ENCODE results near the gene A2M. TPM values are rescaled to one million over a fixed set of nuclear protein-coding genes. Genes with fewer than 3 reads are reported as not detected.
A peak's percentile ranks its signal among the peaks of the same experiment; 100 is the strongest.

Gene A2M
- total RNA-seq, 1 experiment from 2014 or later, result 1.2 TPM

GRCh38 chr12:9134981-9135628 lies 19.4 kb upstream of the A2M start:
- Histone ChIP-seq H3K23ac (ENCODE audit: insufficient read length, low read depth, low read length) (no peak overlapping the region), H2BK12ac (ENCODE audit: insufficient read length, low read depth, low read length) (no peak overlapping the region), H3K14ac (ENCODE audit: insufficient read depth, low read length) (no peak overlapping the region), H4K20me1 (ENCODE audit: control insufficient read depth, insufficient read depth, insufficient read length) (no peaks in the 10 kb centered on the region), H3K23me2 (ENCODE audit: insufficient read length, low read depth, low read length, poor library complexity, severe bottlenecking) (no peaks in the 10 kb centered on the region), H2BK15ac (ENCODE audit: low read depth, low read length) (no peak overlapping the region), H3T11ph (ENCODE audit: low read length) (no peak overlapping the region), H3K27ac (ENCODE audit: insufficient read length, low read depth, low read length) (no peak overlapping the region), H4K91ac (ENCODE audit: insufficient read length, low read depth, low read length) (no peak overlapping the region), H3K18ac (ENCODE audit: insufficient read length, low read depth, low read length) (no peak overlapping the region), H3K56ac (ENCODE audit: insufficient read length, low read depth, low read length) (no peak overlapping the region), H4K5ac (ENCODE audit: insufficient read length, low read depth, low read length) (no peak overlapping the region), H3K9me3 (ENCODE audit: control insufficient read depth, low read depth, low read length) (no peaks in the 10 kb centered on the region), H3K4me1 (ENCODE audit: insufficient read depth, low read length) (no peaks in the 10 kb centered on the region), H2BK20ac (ENCODE audit: low read depth, low read length, poor library complexity, severe bottlenecking) (no peak overlapping the region), H2BK5ac (ENCODE audit: insufficient read length, low read length) (no peak overlapping the region), H3K79me2 (ENCODE audit: insufficient read depth, low read length) (no peaks in the 10 kb centered on the region), H2AFZ (ENCODE audit: low read length) (no peak overlapping the region), H2BK120ac (ENCODE audit: low read depth, low read length, poor library complexity, severe bottlenecking) (no peak overlapping the region), H3K4ac (ENCODE audit: low read depth, low read length) (no peak overlapping the region), H2AK5ac (ENCODE audit: insufficient read length, low read length) (no peak overlapping the region), H3K4me2 (ENCODE audit: insufficient read depth, insufficient read length, low read length) (no peak overlapping the region), H3K79me1 (ENCODE audit: insufficient read depth, low read depth, low read length, poor library complexity, severe bottlenecking) (no peaks in the 10 kb centered on the region), H3K27me3 (ENCODE audit: insufficient read depth, low read length) (no peaks in the 10 kb centered on the region), H3K9ac (ENCODE audit: extremely low read depth, insufficient read length, low read length) (no peak overlapping the region), H4K8ac (replicated peaks; ENCODE audit: insufficient read length, low read depth, low read length) (no peak overlapping the region)
- Mint-ChIP-seq H3K27ac (no peak overlapping the region), H3K4me3 (no peak overlapping the region), H3K36me3 (ENCODE audit: insufficient read depth in 1 of 3, low read depth in 3 of 3) (peaks cover 0 to 22% (median 7%) of the 10 kb centered on the region in 3 experiments; a peak in 6 of 7 replicates), H3K27me3 (ENCODE audit: low read depth) (no peaks in the 10 kb centered on the region), H3K9me3 (peaks cover 18 to 21% of the 10 kb centered on the region in 2 experiments), H3K4me1 (no peaks in the 10 kb centered on the region)
- no CpG with 5 or more reads among the region's 16 CpGs for WGBS (ENCODE audit: extremely low coverage, insufficient read length, low lambda C conversion rate)
- TF ChIP-seq CTCF (conservative IDR thresholded peaks at IDR 0.05), result peak; percentile 56
- no peak for DNase-seq

Measured in H9 (cell line).